ENCODE measurements around the gene KCNQ4.

GRCh38 chr1:40842691-40843090 lies 59.1 kb downstream of the KCNQ4 start:
- no peak for TF ChIP-seq CTCF (IDR thresholded peaks at IDR 0.05)
- TF ChIP-seq POLR2A (IDR thresholded peaks at IDR 0.05): no peak
